Mesothelial cell of epicardium (in vitro differentiated cells): Measurements from ENCODE around the gene ADAMTS13. TPM values are rescaled to one million over a fixed set of nuclear protein-coding genes. Genes with fewer than 3 reads are reported as not detected.

ENCODE experiments used
- DNase-seq, 2 experiments: peaks; one replicate each; pipeline ENCODE4 v3.0.0; 2021; ENCODE audit warnings: low spot score in 2 of 2; ENCODE audit not compliant: unreplicated experiment in 2 of 2
- H3K27ac Mint-ChIP-seq: 2 replicates; pipeline ENCODE4 v1.8.0; 2021; ENCODE audit warnings: mixed read lengths
- H3K27me3 Mint-ChIP-seq: 2 replicates; pipeline ENCODE4 v1.8.0; 2021; ENCODE audit warnings: low read depth, mixed read lengths
- H3K36me3 Mint-ChIP-seq: 2 replicates; pipeline ENCODE4 v1.8.0; 2021; ENCODE audit warnings: mixed read lengths
- H3K4me1 Mint-ChIP-seq: 2 replicates; pipeline ENCODE4 v1.8.0; 2021; ENCODE audit warnings: mixed read lengths
- H3K4me3 Mint-ChIP-seq: 2 replicates; pipeline ENCODE4 v1.8.0; 2021; ENCODE audit warnings: mild to moderate bottlenecking, moderate library complexity, mixed read lengths
- H3K9me3 Mint-ChIP-seq: 2 replicates; pipeline ENCODE4 v1.8.0; 2021; ENCODE audit warnings: mixed read lengths
- total RNA-seq: library from RNA; stranded (reverse); gene quantifications from 3 replicates; pipeline ENCODE4 v1.2.1, GENCODE V29; 2021
- TF ChIP-seq, protein P1 (sequence below): fragments of 200-600 bp; sonication (generic); IDR thresholded peaks from one replicate; pipeline ENCODE4 v1.5.0; 2021; ENCODE audit warnings: antibody characterized with exemption; ENCODE audit not compliant: unreplicated experiment

The ADAMTS13 gene
- total RNA-seq, 1 donor from 2014 or later, result 21.3 TPM

DNA sequence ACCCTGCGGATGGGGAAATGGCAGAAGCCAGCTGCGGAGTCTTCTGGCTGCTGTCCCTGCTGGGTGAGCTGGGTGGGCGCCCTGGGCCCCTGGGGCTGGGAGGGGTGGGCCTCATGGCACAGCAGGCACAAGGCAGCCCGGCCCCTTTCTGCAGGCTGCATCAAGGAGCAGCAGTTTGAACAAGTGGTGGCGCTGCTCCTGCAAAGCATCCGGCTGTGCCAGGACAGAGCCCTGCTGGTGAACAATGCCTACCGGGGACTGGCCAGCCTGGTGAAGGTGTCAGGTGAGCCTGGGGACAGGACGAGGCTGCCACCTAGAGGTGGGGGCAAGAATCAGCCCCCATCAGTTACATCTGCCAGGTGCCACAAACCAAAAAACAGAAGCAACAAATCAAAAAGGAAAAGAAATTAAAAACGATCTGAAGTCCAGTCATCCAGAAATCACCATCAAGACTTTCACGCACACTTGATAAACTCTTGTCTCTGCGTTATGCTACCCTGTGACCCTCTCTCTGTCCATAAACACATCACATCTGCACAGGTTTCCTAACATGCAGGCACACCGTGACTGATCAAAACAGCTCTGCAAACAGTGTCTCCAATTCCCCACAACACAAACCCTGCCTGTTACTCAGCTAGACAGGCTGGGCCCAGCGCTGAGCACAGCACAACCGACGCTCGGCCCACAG is 18.3 kb upstream of the ADAMTS13 start:
- no peaks in the 10 kb centered on the region for H3K9me3 Mint-ChIP-seq
- H3K4me3 Mint-ChIP-seq, result no peak overlapping the region
- no peaks in the 10 kb centered on the region for H3K4me1 Mint-ChIP-seq
- DNase-seq, result no peak
- no peak overlapping the region for H3K27ac Mint-ChIP-seq
- peaks cover 3% of the 10 kb centered on the region for H3K27me3 Mint-ChIP-seq
- TF ChIP-seq, protein P1, sequence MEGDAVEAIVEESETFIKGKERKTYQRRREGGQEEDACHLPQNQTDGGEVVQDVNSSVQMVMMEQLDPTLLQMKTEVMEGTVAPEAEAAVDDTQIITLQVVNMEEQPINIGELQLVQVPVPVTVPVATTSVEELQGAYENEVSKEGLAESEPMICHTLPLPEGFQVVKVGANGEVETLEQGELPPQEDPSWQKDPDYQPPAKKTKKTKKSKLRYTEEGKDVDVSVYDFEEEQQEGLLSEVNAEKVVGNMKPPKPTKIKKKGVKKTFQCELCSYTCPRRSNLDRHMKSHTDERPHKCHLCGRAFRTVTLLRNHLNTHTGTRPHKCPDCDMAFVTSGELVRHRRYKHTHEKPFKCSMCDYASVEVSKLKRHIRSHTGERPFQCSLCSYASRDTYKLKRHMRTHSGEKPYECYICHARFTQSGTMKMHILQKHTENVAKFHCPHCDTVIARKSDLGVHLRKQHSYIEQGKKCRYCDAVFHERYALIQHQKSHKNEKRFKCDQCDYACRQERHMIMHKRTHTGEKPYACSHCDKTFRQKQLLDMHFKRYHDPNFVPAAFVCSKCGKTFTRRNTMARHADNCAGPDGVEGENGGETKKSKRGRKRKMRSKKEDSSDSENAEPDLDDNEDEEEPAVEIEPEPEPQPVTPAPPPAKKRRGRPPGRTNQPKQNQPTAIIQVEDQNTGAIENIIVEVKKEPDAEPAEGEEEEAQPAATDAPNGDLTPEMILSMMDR, result peak; percentile 43
- H3K36me3 Mint-ChIP-seq, result peaks cover 18% of the 10 kb centered on the region

DNA sequence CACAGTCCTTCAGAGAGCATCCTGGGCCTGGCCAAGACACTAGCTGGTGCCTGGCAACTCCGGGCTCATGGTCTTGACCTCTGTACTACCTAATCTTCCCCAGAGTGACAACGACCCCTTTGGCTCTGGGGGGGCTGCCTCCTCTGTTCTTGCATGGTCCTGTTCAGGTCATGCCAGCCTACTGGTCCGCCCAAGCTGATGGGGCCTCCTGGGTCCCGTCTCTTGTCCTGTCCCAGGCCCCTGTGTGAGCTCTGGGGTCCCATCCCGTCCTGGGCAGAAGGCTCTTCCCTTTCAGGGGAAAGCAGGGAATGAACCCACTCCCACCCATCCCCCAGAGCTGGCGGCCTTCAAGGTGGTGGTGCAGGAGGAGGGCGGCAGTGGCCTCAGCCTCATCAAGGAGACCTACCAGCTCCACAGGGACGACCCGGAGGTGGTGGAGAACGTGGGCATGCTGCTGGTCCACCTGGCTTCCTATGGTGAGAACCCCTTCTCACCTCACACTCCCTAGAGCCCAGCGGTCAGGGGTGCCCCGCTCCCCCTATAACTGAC is 17.6 kb upstream of the ADAMTS13 start:
- H3K27ac Mint-ChIP-seq, result no peak overlapping the region
- peaks cover 22% of the 10 kb centered on the region for H3K36me3 Mint-ChIP-seq
- no peaks in the 10 kb centered on the region for H3K9me3 Mint-ChIP-seq
- DNase-seq, result no peak
- no peaks in the 10 kb centered on the region for H3K4me1 Mint-ChIP-seq
- TF ChIP-seq, protein P1, result no peak
- H3K4me3 Mint-ChIP-seq, result no peak overlapping the region
- H3K27me3 Mint-ChIP-seq, result no peaks in the 10 kb centered on the region

DNA sequence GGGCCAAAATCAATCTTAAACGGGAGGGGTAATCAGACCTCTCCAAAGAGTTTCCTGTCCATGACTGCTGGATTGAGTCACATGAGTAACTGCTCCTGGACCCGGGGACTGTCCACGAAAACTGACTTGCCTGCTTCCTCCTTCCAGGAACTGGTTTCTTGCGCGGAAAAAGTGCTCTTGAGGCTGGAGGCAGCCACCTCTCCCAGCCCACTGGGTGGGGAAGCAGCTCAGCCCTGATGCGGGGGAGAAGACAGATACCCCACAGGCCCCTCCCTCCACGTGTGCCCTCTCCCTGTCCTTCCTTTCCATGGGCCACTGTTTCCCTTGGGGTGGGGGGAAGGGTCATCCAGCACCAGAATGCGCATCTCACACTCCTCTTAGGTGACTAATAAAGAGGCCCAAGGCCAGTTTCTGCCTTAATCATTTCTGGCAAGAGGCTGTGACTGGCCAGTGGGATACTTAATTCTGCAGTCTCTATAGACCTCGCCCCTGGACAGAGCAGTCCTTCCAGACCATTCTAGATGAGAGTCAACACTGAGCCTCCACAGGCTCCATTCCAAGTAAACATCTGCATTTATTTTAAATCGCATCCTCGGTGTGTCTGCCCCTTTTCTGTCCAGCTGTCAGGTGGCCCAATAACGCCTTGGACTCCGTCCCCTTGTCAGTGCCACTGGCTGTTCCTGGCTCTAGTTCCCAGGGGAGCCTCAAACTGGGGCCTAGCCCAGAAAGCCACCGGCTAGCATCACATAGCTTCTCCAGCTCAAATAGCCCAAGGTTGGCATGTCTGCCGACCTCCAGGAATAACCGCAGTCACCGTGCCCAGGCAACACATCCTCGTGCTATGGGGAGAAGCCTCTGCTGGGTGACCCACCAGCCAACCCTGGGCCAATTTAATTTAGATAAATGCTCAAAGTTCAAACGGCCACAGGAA is 16.4 kb upstream of the ADAMTS13 start:
- no peak overlapping the region for H3K27ac Mint-ChIP-seq
- H3K27me3 Mint-ChIP-seq, result no peaks in the 10 kb centered on the region
- no peaks in the 10 kb centered on the region for H3K9me3 Mint-ChIP-seq
- H3K4me1 Mint-ChIP-seq, result no peaks in the 10 kb centered on the region
- no peak for DNase-seq
- H3K4me3 Mint-ChIP-seq, result no peak overlapping the region
- peaks cover 31% of the 10 kb centered on the region for H3K36me3 Mint-ChIP-seq
- TF ChIP-seq, protein P1, result no peak

DNA sequence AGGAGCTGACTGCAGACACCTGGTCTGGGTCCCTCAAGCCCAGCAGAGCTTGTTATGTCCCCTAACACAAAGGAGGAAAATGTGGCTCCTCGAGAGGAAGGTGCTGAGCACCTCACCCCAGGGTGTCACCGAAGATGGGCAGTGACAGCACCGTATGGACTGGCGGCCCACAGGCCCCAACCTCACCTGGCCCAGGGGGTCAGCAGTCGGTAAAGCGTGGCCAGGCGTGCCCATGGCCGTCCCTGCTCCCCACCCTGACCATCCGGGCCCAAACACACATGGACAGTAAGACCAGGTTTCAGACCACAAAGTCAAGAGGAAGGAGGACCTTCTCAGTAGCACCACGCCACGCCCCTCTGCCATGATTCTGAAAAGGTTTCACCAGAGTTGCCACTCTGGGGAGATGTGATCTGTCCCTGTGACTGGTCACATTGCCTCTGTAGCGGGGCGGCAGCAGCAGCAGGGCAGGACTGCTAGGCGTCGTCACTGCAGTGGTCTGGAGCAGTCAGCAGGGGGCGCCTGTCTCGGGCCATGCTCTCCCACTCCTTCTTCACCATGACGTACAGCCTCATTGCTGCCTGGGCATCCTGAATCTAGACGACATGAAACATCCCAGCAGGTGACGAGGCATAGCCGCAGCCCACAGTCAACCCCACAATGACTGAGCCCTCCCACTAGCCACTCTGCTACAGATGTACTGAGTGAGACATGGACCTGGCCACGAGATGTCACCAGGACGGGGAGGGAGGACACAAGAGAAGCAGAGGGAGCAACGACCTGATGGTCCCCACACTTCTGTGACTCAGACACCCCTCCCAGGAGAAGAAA is 15.5 kb upstream of the ADAMTS13 start:
- Mint-ChIP-seq H3K9me3 (no peaks in the 10 kb centered on the region), H3K36me3 (peaks cover 34% of the 10 kb centered on the region), H3K27ac (no peak overlapping the region), H3K4me1 (no peaks in the 10 kb centered on the region), H3K4me3 (no peak overlapping the region), H3K27me3 (no peaks in the 10 kb centered on the region)
- DNase-seq, result peak; percentile 56 to 82
- TF ChIP-seq, protein P1, result peak; percentile 76

DNA sequence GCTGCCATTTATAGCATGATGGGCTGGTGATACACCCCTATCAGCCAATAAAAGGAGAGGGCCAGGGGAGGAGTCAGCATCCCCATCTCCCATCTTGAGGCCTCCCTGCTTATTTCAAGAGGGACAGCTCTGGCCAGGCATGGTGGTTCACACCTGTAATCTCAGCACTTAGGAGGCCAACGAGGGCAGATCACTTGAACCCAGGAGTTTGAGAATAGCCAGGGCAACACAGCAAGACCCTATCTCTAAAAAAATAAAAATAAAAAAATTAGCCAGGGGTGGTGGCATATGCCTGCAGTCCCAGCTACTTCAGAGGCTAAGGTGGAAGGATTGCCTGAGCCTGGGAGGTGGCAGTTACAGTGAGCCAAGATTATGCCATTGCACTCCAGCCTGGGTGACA is 14.1 kb upstream of the ADAMTS13 start:
- H3K4me1 Mint-ChIP-seq, result no peaks in the 10 kb centered on the region

More for the DNA sequence above, 14.1 kb upstream of the ADAMTS13 start:
- no peak overlapping the region for H3K4me3 Mint-ChIP-seq
- no peak for DNase-seq
- no peaks in the 10 kb centered on the region for H3K9me3 Mint-ChIP-seq
- TF ChIP-seq, protein P1, result no peak
- no peak overlapping the region for H3K27ac Mint-ChIP-seq
- peaks cover 45% of the 10 kb centered on the region for H3K36me3 Mint-ChIP-seq
- no peaks in the 10 kb centered on the region for H3K27me3 Mint-ChIP-seq
